Loucy (cell line): Measurements from ENCODE around the gene NRCAM.

ENCODE experiments used
- CTCF ChIP-seq: fragments of 200-600 bp; sonication (generic); conservative IDR thresholded peaks from 2 replicates; pipeline ENCODE4 v1.5.1; 2014; ENCODE audit warnings: mild to moderate bottlenecking, antibody characterized with exemption, low read length
- EZH2phosphoT487 ChIP-seq: fragments of 200-600 bp; IDR thresholded peaks from 2 replicates; pipeline ENCODE4 v1.6.1; 2018; ENCODE audit warnings: antibody characterized with exemption, mild to moderate bottlenecking, moderate library complexity, borderline replicate concordance

GRCh38 chr7:108454317-108454673 lies 1.9 kb downstream of the NRCAM start:
- no peak for TF ChIP-seq CTCF
- no peak for TF ChIP-seq EZH2phosphoT487
